Raji (cell line): ENCODE results near the gene HELT.

Experiments
- POLR2A ChIP-seq: IDR thresholded peaks from 2 replicates; pipeline ENCODE4 v1.6.1; 2011; ENCODE audit warnings: low read depth, low read length, control low read depth; ENCODE audit not compliant: insufficient read depth

The HELT gene

GRCh38 chr4:184994623-184995010, 23.7 kb upstream of the HELT start:
- TF ChIP-seq POLR2A = no peak

DNA sequence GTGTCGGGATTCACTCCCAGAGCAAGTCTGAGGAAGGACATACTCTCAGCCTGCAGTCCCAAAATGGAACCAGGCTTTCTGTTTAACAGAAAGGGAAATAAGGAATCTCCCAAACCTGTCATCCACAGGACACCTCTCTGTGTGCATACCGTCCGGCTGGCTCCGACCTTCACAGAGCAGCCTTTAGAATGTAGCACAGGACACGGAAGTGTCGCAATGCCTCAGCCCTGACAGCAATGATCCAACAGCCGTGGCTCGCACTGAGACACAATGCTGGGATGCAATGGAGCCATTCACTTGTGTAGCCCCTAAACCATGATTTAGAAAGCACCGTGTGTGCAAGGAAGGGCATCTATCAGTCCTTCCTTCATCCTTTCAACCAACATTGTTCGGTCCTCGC, 15.5 kb upstream of the HELT start:
- TF ChIP-seq POLR2A = no peak

DNA sequence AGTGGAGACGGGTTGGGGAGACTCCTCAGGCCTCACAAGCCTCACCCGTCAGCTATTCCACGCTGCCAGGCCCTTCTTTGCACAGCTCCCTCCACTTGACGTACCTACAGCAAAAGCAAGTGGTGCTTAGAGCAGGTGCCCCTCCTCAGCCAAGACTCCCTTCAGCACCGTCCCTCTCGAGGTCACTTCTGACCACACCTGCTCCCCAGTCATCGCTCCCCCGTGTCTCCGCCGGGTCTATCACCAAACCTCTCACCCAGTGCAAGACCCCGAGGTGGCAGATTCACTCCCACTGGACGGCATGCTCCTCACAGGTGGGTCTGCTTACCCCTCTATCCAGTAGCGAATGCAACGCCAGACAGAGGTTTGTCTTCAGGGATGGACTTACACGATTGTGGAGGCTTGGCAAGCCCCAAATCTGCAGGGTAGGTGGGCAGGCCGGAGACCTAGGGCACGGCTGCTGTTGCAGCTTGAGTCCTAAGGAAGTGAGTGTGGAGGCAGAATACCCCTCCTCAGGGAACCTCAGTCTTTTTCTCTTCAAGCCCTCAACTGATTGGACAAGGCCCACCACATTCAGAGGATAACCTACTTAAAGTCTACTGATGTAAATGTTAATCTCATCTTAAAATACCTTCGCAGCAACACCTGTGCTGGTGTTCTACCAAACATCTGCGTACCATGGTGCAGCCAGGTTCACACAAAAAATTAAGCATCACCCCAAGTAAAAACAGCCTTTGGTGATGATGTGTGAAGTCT, 14.5 kb upstream of the HELT start:
- TF ChIP-seq POLR2A = no peak

DNA sequence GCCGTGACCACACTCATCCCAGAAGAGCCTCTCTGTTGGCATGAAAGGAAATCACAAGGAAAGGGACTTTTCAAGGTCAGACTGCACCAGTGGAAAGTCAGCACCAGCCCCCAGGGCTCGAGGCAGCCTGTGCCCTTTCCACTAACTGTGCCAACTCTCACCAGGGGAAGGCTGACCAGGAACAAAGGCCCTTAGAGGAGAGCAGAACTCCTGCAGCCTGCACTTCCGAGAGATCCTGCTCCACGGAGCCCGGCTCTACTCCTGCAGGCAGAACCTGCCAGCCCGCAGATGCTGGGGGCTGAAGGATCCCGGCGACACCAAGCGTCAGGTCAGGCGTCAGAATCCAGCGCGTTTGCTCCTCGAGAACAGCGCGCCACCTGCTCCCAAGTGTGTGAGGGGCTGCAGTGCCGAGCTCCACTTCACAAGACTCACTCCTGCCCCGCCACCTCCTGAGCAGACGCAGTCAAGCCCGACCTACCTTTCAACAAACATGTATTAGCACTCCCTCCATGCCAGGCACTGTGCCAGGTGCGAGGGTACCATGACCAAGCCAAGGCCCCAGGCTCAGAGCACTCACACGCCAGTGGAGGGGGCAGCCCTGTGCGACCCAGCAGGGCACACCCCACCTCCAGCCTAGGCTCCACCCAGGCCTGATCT, 13.6 kb upstream of the HELT start:
- no peak for TF ChIP-seq POLR2A

DNA sequence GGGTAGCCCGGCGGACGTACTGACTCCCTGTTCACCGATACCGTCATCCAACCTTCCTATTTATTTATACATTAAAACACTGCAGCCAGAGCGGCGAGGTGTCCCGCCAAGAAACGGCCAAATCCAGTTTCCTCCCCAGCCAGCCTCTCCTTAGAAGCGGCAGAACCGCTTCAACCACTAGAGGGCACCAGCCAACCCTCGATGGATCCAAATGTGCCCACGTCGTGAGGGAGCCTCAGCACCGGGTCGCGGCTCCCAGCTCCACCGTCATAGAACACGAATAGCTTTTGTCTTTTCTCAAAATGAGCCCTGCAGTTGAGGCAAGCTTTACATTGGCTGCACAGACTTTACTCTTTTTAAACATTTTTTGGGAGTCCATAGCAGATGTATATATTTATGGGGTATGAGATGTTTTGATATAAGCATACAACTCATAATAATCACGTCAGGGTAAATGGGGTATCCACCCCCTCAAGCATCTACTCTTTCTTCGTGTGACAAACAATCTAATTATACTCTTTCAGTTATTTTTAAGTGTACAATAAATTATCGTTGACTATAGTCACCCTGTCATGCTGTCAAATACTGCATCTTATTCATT, 13.0 kb upstream of the HELT start:
- TF ChIP-seq POLR2A = no peak

GRCh38 chr4:185011408-185011807, 6.9 kb upstream of the HELT start:
- TF ChIP-seq POLR2A = no peak

- TF ChIP-seq POLR2A = no peak
Observed at GRCh38 chr4:185013417-185014125, 4.7 kb upstream of the HELT start.

DNA sequence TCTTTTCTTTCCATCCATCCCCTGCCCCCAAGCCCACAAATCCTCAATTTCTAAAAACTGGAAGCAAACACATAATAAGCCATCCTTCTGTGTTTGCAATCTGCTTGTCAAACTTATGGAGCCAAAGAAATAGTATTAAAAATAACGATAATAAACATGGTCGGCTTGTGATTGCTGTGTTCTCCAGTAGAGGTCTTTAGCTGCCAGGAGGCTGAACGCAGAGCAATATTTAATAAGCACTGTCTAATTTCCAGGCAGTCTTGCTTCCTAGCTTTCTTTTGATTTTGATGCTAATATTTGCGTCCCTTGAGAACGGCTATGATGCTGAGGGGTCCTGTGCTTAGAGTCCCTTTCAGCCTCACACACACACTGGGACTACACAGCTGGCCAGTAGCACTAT, 3.2 kb upstream of the HELT start:
- no peak for TF ChIP-seq POLR2A

GRCh38 chr4:185016101-185016940, 2.0 kb upstream of the HELT start:
- TF ChIP-seq POLR2A = no peak

- TF ChIP-seq POLR2A = no peak
Observed at GRCh38 chr4:185016946-185017758, 1.1 kb upstream of the HELT start.

DNA sequence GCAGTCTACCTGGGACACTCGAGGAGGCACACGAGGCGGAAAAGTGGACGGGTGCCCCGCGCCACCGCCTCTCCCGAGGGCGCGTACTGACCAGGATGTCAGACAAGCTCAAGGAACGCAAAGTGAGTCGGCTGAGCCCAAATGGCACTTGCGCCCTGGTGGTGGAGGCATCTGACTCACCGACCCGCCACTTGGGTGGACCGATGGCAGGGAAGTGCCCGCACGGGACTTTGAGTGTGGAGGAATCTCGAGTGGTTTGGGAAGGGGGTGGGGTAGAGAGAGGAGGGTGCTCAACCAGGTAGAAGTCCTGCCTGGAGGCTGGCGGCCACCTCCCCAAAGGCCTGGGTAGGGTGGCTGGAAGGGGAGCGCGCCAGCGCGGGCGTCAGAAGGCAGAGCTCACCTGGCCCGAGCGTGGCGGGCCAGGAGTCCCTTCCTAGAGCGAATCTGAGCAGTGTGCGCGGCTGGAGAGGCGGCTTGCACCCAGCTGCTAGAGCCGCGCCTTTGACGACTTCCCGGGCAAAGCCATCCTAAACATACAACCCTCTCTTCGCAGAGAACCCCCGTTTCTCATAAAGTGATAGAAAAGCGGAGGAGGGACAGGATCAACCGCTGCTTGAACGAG, 655 bp downstream of the HELT start:
- TF ChIP-seq POLR2A = no peak

GRCh38 chr4:185019456-185020292, 1.4 kb downstream of the HELT start:
- TF ChIP-seq POLR2A = no peak
